HG03064 (cell line): ENCODE results near the gene OPRD1.
A peak's percentile ranks its signal among the peaks of the same experiment; 100 is the strongest.

Experiments
- ATAC-seq: cut with Tn5 transposase; IDR thresholded peaks from one replicate; pipeline ENCODE4 v1.9.1; 2021; ENCODE audit warnings: low read depth; ENCODE audit not compliant: unreplicated experiment

The OPRD1 gene

DNA sequence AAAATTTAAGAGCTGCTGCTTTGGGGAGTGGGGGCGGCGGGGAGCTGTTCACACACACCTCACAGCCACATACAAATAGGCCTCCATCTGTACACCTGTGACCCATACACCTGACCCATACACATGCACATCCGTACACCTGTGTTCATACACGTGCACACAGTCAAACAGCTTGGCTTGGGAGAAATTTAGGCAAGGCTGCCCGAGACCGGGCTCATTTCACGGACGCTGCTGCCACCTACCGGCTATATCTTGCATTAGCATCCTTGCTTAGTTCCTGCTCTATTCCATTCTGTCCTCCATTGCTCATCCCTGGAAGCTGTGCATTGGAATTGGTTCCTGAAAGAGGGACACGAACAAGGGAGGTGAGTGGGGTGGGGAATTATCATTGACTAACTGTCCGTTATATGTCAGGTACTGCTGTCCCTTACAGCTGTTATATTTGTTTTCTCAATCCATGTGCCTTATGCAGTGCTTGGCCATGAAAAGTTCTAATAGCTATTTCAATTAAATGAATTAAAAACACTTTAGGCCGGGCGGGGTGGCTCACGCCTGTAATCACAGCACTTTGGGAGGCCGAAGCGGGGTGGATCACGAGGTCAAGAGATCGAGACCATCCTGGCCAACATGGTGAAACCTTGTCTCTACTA is 65.3 kb downstream of the OPRD1 start:
- ATAC-seq: no peak

DNA sequence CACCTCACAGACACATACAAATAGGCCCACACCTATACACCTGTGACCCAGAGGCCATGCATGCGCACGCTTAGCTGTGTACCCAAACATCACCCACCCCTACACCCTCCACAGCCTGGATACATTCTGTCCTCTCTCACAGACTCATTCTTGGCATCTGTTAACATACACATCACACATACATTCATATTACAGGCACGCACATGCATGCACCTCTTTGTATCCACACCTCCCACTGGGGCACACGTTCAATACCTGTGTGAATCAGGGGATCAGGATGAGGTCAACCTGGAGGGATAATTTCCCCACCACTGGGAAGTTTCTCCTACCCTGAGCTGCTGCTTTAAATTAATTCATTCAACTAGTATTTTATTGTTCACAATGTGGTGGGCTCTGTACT is 66.8 kb downstream of the OPRD1 start:
- no peak for ATAC-seq

DNA sequence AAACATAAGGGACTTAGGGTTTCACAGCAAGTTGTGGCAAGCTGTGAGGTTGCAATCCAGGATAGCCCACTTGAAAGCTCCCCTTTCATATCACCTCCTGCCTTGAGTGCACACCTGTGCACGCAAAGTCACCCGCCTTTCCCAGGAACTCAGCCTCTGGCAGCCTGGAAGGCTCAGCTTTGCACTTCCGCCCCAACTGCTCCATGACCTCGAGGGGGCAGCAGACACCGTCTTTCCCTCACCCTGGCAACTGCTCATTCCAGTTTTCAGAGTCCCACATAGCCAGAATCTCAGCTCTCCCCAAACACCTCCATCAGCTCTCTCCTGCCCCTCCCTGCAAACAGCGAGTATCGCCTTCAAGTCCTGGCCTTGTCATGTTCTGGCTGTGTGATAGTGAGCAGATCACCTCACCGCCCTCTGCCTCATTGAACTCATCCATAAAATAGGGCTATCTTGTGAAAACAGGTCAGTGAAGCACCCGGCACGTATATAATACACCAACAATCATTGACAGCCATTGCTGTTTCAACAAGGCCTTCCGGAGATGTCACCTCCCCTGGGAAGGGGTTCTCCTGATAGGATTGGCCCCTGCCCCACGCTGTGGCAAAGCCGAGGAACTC is 70.1 kb downstream of the OPRD1 start:
- ATAC-seq: no peak

DNA sequence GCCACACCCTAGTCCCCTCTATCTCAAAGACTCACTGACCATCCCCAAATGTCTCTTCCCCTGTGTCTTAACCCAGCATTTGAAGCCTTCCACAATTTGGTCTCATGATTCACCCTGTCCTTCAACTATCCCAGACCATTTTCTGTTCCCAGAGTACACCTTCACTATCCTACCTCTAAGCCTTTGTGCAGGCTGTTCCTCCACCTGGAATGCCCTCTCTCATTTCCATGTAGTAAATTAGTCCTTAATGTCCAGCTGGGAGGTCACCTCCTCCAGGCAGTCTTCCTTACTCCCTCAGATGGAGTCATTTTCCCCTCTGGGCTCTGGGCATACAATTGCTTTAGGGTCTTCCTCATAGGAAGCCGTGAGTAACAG is 71.3 kb downstream of the OPRD1 start:
- ATAC-seq: no peak

DNA sequence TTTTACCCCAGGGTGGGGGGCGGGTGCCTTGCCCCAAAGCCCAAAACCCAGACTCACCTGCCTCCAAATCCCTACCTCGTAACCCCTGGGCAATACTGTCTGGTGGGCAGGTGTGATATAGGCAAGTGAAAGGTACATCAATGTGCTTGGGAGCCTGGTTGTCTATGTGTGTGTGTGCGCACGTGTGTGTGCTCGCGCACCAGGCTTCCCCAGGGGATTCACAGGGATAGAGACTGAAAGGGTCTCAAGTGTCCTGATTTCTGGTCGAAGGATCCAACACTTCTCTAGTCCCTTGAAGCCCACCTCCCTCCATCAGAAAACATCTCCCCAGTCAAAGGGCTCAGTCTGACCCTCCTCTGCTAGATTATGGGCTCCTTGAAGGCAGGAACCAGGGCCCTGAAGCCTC is 73.5 kb downstream of the OPRD1 start:
- ATAC-seq: no peak

DNA sequence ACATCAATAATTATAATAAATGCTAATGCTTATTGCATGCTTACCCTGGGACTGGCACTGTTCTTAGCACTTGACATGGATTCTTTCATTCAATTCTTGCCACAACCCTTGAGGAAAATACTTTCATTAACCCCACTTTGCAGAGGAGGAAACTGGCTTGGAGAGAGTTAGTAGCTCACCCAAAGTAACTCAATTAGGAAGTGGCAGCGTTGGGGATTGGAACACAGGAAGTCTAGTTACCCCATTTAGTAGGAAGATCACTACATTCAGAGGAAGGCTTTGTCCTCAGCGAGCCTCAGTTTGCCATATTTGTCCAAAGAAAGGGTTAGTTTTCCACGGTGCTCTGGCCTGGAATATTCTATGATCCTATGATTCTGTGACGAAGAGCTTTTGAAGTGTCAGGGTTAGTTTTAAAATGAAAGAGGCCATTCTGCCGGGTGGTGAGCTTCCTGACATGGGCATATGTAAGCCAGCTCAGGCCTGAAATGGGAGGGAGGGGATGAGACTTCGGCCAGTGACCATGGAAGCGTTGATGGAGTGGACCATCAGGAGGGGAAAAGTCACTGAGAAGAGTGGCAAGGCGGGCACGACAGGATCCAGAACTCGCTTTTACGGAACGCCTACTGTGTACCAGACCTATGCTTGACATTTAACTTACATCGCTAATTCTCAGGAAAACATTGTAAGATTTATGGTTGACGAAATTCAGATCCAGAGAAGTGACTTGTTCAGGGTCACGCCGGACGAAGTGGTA is 74.2 kb downstream of the OPRD1 start:
- ATAC-seq: no peak

DNA sequence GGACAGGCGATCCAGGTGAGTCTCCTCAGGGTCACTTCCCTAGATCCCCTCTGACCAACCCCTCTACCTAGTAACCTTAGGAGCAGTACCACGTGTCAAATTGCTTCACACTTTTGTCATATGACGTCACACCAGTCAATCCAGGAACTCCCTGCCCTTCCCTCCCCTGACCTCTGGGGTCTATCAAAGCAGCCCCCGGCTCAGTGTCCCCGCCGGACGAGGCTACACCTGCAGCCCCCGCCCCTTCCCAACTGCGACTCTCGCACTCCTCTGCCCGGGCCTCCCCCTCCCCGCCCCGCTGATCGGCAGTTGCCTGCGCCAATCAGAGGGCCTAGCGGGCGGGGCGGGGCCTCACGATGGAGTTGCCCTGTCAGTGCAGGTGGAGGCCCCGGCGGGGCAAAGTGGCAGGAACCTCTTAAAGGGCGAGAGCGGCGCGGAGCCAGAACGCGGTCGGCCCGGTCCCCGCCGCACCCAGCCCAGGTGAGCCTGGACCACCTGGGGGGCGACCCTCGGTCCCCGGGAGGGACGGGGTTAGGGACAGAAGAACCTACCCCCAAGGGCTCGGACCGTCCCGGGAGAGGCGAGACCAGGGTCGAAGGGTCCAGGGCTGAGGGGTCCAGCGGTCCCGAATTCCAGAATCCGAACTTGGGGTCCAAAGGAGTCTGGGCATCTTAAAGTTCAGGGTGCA is 74.9 kb downstream of the OPRD1 start:
- peak; percentile 58 for ATAC-seq

DNA sequence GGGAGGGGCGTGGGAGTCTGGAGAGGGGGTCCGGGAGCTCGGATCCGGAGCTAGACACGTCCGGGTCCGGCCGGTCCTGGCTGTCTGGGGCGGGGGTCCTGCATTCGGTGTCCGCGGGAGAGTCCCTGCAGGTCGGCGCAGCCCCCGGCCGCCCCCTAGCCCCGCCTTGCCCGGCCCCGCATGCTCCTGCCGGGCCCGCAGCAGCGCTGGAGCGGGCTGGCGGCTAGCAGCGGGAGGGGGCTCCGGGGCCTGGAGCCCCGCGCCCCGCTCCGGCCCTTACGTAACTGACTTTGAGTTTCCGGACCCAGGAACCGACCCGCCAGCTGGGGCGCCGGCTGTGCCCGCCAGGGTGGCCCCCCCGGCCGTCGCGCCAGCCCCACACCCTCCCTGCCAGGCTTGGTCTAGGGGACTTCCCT is 75.5 kb downstream of the OPRD1 start:
- no peak for ATAC-seq

DNA sequence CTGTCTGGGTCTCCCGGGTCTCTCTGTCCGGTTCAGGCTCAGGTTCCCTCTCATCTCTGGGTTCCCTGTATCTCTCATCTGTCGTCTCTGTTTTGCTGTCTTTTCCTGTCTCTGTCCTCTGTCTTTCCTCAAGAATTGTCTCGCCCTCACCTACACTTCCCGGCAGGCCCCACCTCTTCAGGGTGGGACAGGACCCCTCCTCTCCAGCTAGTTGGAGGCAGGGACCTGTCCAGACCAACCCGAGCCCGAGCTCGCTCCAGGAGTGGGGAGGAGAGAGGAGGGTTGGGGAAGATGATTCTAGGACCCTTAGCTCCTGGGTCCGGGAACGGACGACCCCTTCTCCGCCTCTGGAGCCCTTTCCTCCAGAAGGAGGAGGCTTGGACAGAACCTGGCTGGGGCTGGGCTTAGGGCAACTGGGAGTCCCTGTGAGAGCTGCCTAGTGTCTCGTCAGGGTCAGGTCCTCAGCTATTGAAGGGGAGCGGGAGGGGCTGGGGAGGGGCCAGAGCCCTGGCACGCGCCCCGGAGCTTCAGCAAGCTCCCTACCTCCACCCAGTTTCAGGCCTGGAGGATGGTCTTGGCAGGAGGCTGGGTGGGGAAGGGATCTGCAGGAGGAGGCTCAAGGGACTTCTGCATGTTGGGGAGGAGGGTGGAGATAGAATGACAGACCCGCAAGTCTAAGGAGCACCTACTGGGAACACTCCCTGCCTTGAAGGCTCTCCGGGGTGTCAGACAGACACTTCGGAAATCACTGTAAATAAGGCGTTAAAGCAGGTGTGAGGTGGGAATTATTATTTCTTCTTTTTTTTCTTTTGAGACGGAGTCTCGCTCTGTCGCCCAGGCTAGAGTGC is 76.1 kb downstream of the OPRD1 start:
- ATAC-seq: no peak

DNA sequence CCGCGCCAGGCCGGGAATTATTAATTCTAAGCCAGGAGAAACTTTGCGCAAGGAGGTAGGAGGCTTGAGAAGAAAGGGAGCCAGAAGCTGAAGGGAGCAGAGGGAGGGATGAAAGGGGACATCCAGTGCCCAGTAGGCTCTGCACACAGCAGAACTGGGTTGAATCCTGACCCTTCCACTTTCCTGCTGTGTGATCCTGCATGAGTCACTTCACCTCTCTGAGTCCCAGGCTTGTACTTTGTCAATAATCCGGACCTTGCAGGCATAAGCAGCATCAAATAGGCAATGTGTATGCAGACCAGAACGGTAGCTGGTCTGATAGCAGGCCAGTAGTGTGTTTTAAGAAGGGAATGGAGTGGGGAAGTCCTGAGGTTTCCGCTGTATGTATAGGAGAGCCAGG is 76.9 kb downstream of the OPRD1 start:
- ATAC-seq: no peak

DNA sequence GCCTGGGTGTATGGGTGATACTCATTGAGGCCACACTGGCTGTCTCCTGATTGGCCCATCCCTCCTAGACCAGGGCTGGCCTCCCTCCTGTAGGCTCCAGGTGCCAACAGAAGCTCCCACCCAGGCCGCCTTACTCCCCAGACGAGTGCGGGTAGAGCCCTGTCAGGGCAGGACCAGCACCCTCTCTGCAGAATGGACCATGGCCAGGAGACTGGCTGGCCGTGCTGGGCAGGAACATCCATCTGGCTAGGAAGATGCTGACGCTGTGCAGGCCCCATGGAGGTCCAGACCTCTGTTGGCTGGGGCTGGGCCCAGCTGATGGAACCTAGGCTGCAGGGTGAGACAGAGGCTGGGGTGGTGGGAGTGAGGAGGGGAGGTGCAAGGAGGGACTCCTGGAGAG is 77.4 kb downstream of the OPRD1 start:
- ATAC-seq: no peak

DNA sequence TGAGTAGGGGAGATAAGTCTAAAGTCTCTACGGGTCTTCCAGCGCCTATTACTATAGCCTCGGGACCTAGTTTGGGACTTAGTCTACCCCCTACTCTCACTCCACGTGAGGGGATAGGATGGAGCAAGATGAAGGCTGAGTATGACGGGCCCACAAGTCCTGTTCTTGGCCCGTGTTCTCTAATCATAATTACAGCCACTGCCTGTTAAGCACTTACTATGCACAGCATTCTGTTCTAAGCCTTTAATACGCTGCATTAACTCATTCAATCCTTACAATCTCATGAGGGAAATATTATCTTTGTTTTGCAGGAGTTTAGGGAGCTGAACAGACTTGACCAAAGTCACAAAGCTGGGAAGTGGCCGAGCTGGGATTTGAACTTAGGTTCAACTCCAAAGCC is 78.5 kb downstream of the OPRD1 start:
- no peak for ATAC-seq

DNA sequence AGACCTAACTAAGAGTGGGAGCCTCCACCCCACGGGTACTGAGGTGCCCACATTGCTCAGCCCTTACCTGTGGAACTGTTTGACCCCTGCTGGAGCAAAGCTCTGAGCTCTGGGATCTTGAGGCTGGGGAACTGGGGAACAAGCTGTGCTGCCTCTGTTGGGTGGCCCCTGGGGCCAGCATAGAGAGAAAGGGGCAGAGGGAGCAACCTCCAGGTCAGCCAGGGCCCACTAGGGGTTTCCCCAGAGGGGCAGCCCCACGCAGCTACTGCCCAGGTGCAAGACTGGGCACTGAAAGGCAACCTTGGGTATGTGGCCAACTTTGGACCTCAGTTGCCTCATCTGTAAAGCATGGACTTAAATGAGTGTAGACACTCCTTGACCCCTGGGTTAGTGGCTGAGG is 78.9 kb downstream of the OPRD1 start:
- ATAC-seq: no peak

DNA sequence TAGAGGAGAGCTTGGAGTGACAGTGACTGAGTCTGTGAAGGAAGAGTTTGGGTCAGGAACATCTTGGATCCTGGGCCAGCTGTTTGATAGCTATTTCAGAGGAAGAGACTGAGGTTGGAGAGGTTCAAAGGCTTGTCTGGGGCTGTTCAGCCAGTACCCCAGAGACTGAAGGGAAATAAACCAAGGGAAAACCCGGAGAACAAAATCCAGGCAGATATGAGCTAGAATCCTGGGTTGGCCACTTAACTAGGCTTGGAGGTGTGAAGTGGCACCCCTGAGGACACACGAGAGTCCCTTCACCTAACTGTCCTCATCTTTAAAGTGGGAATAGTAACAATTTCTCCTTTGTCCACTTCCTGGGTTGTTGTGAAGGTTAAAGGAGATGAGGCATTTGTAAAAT is 79.3 kb downstream of the OPRD1 start:
- no peak for ATAC-seq

DNA sequence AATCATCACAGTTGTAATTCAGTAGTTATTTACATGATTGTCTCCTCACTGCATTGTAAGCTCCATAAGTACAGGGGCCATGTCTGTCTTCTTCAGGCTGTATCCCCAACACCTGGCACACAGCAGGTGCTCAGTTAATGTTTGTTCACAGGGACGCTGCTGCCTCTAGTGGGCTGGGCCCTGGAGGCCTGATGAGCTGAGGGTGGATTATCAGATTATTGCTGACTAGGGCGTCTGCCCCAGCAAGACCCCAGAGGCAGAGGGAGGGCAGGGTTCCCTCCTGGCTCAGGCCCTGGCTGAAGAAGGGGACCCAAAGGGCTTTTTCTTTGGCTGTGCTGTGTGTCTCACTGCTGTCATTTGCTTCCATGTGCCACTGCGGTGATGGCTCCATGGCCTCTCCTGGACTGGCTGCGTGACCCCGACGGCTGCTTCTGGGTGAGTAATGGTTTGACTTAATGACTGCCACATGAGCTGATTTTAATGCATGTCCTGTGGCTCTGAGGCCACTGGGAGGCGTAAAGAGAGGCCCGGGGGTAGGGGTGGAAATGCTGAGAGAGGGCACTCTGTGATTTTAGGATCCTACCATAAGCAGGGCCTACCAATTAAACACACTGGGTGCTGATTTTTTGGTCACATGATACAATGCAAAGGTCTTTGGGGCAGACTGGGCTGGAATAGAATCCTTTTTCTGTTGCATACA is 81.6 kb downstream of the OPRD1 start:
- no peak for ATAC-seq

DNA sequence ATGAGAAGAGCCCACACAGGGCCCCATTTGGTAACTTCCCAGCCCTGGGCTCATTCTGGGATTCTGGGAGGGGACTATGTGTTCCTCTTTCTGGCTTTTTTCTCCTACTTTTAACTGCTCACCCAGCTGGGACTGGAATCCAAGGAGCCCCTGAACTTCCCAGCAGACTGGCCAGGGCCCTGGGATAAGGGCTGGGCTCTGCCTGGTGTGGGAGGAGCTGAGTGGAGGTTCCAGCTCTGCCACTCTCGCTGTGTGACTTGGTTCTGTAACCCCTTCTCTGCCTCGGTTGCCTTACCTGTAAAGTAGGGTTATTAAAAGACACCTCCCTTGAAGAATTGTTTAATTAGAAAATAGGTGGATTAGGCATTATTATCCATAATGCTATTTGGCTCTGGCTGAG is 82.8 kb downstream of the OPRD1 start:
- no peak for ATAC-seq

DNA sequence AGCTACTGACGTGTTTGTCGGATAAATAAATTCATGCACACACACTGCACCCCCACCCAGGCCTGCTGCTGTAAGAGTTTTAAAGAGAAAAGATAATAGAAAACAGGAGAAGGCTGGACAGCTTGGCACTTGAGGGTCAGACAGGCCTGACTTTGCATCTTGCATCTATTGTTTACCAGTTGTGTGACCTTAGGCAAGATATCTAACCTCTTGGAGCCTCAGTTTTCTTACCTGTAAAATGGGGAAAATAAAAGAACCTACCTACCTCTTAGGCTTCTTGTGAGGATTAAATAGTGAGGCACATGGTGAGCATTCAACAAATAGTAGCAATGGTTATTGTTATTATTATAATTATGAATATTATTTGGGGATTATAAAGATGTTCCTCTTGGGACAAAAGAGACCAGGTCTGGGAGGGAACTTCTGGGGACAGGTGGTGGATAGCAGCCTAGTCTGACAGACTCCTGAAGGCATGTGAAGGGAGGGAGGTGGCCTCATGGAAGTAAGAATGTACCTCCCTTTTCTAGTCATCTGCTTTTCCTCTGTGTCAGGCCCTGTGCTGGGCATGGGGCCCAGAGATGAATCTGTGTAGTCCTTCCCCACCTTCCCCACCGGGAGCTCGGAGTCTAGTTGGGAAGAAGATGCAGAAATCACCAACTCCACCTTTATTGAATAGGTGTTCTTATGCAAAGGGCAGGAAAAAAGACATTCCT is 84.1 kb downstream of the OPRD1 start:
- ATAC-seq: no peak

DNA sequence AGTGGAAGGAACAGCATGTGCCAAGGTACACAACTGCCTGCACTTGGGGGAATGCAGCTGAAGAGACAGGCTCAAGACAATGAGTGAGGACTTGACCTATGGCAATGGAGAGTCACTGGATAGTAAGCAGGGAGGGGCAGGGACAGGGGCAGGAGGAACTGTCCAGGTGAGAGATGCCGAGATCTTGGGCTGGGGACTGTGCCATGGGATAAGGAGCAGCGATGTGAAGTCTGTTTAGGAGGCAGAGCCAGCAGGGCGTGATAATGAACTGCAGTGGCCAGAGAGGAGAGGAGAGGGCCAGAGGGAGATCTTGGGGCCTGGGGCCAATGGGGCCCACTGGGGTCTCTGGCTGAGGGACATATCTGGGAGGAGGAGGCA is 84.6 kb downstream of the OPRD1 start:
- no peak for ATAC-seq

DNA sequence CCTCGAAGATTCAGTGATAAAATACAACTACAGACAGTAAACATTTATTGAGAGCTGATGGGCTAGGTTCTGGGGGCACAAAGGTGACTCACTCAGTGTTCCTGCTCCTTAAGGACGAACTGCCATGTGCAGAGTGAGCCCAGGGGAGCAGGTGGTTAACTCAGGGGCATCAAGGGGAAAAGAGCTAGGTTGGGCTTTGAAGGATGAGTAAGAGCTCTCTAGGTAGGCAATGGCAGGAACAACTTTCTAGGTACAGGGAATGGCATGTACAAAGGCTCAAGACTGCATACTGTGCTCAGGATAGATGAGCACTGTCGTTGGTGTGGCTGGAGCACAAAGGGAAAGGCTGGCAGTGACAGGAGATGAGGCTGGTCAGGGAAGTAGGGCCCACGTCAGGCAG is 85.8 kb downstream of the OPRD1 start:
- ATAC-seq: no peak
